Small intestine (tissue), 7 donors: ENCODE measurements around the gene CDH13. TPM values are rescaled to one million over a fixed set of nuclear protein-coding genes. Genes with fewer than 3 reads are reported as not detected.

Experiments used
- DNase-seq, 2 donors: peaks; one replicate each; pipeline versions ENCODE4 v3.0.0 to v3.0.0-alpha.2; 2013
- FAIRE-seq: peaks from 2 replicates; lab custom pipeline; 2012; peaks lifted over from hg19 to GRCh38; lab: Jason Lieb, UNC
- H3K27ac ChIP-seq, 3 donors: one replicate each; pipeline ENCODE4 v1.5.1; 2013; ENCODE audit warnings: low read length in 2 of 3, mild to moderate bottlenecking in 2 of 3, control low read depth in 1 of 3, inconsistent platforms in 1 of 3, low read depth in 1 of 3, moderate library complexity in 1 of 3
- H3K27me3 ChIP-seq, 3 donors: one replicate each; pipeline ENCODE4 v1.6.1; 2013; ENCODE audit warnings: low read length in 3 of 3, inconsistent platforms in 1 of 3; ENCODE audit not compliant: control insufficient read depth in 3 of 3, insufficient read depth in 3 of 3
- H3K36me3 ChIP-seq, 3 donors: one replicate each; pipeline ENCODE4 v1.6.1; 2013; ENCODE audit warnings: low read length in 3 of 3, inconsistent platforms in 1 of 3, low read depth in 1 of 3, mild to moderate bottlenecking in 1 of 3, moderate library complexity in 1 of 3; ENCODE audit not compliant: control insufficient read depth in 3 of 3, insufficient read depth in 2 of 3
- H3K4me1 ChIP-seq, 3 donors: one replicate each; pipeline ENCODE4 v1.6.1; 2013; ENCODE audit warnings: low read length in 2 of 3, inconsistent platforms in 1 of 3, low read depth in 1 of 3, mild to moderate bottlenecking in 1 of 3, moderate library complexity in 1 of 3; ENCODE audit not compliant: control insufficient read depth in 3 of 3, insufficient read depth in 2 of 3
- H3K4me3 ChIP-seq, 3 donors: one replicate each; pipeline ENCODE4 v1.5.1; 2013; ENCODE audit warnings: low read length in 3 of 3, control low read depth in 1 of 3, inconsistent platforms in 1 of 3, low read depth in 1 of 3, mild to moderate bottlenecking in 1 of 3, moderate library complexity in 1 of 3
- H3K9me3 ChIP-seq, 2 donors: one replicate each; pipeline ENCODE4 v1.6.1; 2013; ENCODE audit warnings: low read depth in 1 of 2, low read length in 1 of 2; ENCODE audit not compliant: control insufficient read depth in 2 of 2, insufficient read depth in 1 of 2
- WGBS, 3 donors: extraction: QIAGEN DNeasy Blood & Tissue Kit; methylation state at CpG; one replicate each; pipeline ENCODE4 v1.1.7; 2013; 5-methylcytosine and 5-hydroxymethylcytosine counted together
- polyA plus RNA-seq, 4 donors: library from polyadenylated mRNA; stranded (reverse) in 3 of 4; unstranded in 1 of 4; fragments of 200-250 nt in 3 of 4; fragments of 120-200 nt in 1 of 4; gene quantifications; one replicate each; pipeline versions ENCODE4 v1.2.1 to v1.2.3, GENCODE V29; 2013
- donor health status: healthy with polysubstance abuse.
- donor health status: control.
- donor health status: control.
- donor health status: Bipolar disorder and iron deficiency.
- donor health status: healthy.

Gene CDH13
- polyA plus RNA-seq, 4 donors, result 0.27 to 15.0 (median 2.9) TPM; not detected in 1

- no peaks in the 10 kb centered on the region for H3K27me3 ChIP-seq
- H3K4me1 ChIP-seq, result no peaks in the 10 kb centered on the region
- H3K27ac ChIP-seq, result no peak overlapping the region
- FAIRE-seq (no peak), DNase-seq (no peak)
- H3K36me3 ChIP-seq, result no peaks in the 10 kb centered on the region
- no peaks in the 10 kb centered on the region for H3K9me3 ChIP-seq
- WGBS, 3 donors, result 87 to 92% (median 91%) methylated on average over 5 of the region's 5 CpGs
- no peak overlapping the region for H3K4me3 ChIP-seq
Measured at GRCh38 chr16:83214671-83215070, 587.9 kb downstream of the CDH13 start.

GRCh38 chr16:83215406-83216001 is 588.7 kb downstream of the CDH13 start:
- Histone ChIP-seq H3K9me3 (no peaks in the 10 kb centered on the region), H3K4me1 (no peaks in the 10 kb centered on the region), H3K36me3 (no peaks in the 10 kb centered on the region), H3K27ac (no peak overlapping the region), H3K4me3 (no peak overlapping the region), H3K27me3 (no peaks in the 10 kb centered on the region)
- no peak for FAIRE-seq
- peak; percentile 47 to 53 for DNase-seq
- WGBS, 3 donors, result 6 to 27% (median 16%) methylated on average over 9 of the region's 9 CpGs

- DNase-seq (no peak), FAIRE-seq (no peak)
- Histone ChIP-seq H3K27me3 (no peaks in the 10 kb centered on the region), H3K4me3 (no peak overlapping the region), H3K4me1 (no peaks in the 10 kb centered on the region), H3K27ac (no peak overlapping the region), H3K9me3 (no peaks in the 10 kb centered on the region), H3K36me3 (no peaks in the 10 kb centered on the region)
- 87 to 89% (median 88%) methylated on average over 2 of the region's 2 CpGs for WGBS, 3 donors
Measured at GRCh38 chr16:83219285-83219684, 592.5 kb downstream of the CDH13 start.

GRCh38 chr16:83220066-83220465 is 593.3 kb downstream of the CDH13 start:
- no peaks in the 10 kb centered on the region for H3K9me3 ChIP-seq
- no peaks in the 10 kb centered on the region for H3K27me3 ChIP-seq
- H3K4me1 ChIP-seq, result no peaks in the 10 kb centered on the region
- no peak overlapping the region for H3K4me3 ChIP-seq
- FAIRE-seq (no peak), DNase-seq (no peak)
- no peaks in the 10 kb centered on the region for H3K36me3 ChIP-seq
- no peak overlapping the region for H3K27ac ChIP-seq
- 88 to 92% (median 92%) methylated on average over 9 of the region's 9 CpGs for WGBS, 3 donors

GRCh38 chr16:83224642-83225041 is 597.9 kb downstream of the CDH13 start:
- Histone ChIP-seq H3K27ac (no peak overlapping the region), H3K27me3 (no peaks in the 10 kb centered on the region), H3K4me3 (no peak overlapping the region), H3K9me3 (no peaks in the 10 kb centered on the region), H3K4me1 (no peaks in the 10 kb centered on the region), H3K36me3 (no peaks in the 10 kb centered on the region)
- DNase-seq (no peak), FAIRE-seq (no peak)
- WGBS, 3 donors, result 85 to 91% (median 87%) methylated on average over 3 of the region's 3 CpGs

GRCh38 chr16:83227336-83227735 is 600.6 kb downstream of the CDH13 start:
- Histone ChIP-seq H3K27ac (no peak overlapping the region), H3K27me3 (no peaks in the 10 kb centered on the region), H3K36me3 (no peaks in the 10 kb centered on the region), H3K4me3 (no peak overlapping the region), H3K4me1 (no peaks in the 10 kb centered on the region), H3K9me3 (no peaks in the 10 kb centered on the region)
- DNase-seq (no peak), FAIRE-seq (no peak)
- 45 to 59% (median 45%) methylated on average over 6 of the region's 6 CpGs for WGBS, 3 donors

- FAIRE-seq (no peak), DNase-seq (no peak)
- 68 to 77% (median 75%) methylated on average over 5 of the region's 5 CpGs for WGBS, 3 donors
Measured at GRCh38 chr16:83231729-83232128, 605.0 kb downstream of the CDH13 start.

GRCh38 chr16:83233153-83233552 is 606.4 kb downstream of the CDH13 start:
- Histone ChIP-seq H3K9me3 (no peaks in the 10 kb centered on the region), H3K27ac (no peak overlapping the region), H3K4me3 (no peak overlapping the region), H3K27me3 (no peaks in the 10 kb centered on the region), H3K36me3 (no peaks in the 10 kb centered on the region), H3K4me1 (no peaks in the 10 kb centered on the region)
- FAIRE-seq, result no peak
- DNase-seq, result no peak
- WGBS, 3 donors, result 58 to 79% (median 65%) methylated on average over 8 of the region's 8 CpGs

More at GRCh38 chr16:83231729-83232128, 605.0 kb downstream of the CDH13 start:
- H3K4me1 ChIP-seq, result no peaks in the 10 kb centered on the region
- H3K36me3 ChIP-seq, result no peaks in the 10 kb centered on the region
- no peak overlapping the region for H3K27ac ChIP-seq
- H3K4me3 ChIP-seq, result no peak overlapping the region
- no peaks in the 10 kb centered on the region for H3K27me3 ChIP-seq
- H3K9me3 ChIP-seq, result no peaks in the 10 kb centered on the region
